A549 (cell line): ENCODE measurements around the gene HMGXB3. TPM values are rescaled to one million over a fixed set of nuclear protein-coding genes. Genes with fewer than 3 reads are reported as not detected.
A peak's percentile ranks its signal among the peaks of the same experiment; 100 is the strongest.

ENCODE experiments used
- ATAC-seq, 2 experiments: fragments of 200-7000 bp in 1 of 2; fragments of >200 bp in 1 of 2; cut with Nextera tagmentation in 1 of 2; cut with Tn5 transposase in 1 of 2; 3 replicates each; pipeline versions ENCODE4 v1.8.0 to v1.9.1; 2018 to 2020; ENCODE audit warnings: mild to moderate bottlenecking in 1 of 2, moderate library complexity in 1 of 2
- CTCF ChIA-PET: fragments of 300-600 bp; sonication (Branson Sonifier 250); formaldehyde crosslinking; extraction: SDS; loops from one replicate; lab custom pipeline; 2021; ENCODE audit warnings: antibody characterized with exemption, inconsistent platforms; lab: Yijun Ruan, JAX
- POLR2A ChIA-PET: fragments of 350-600 bp; formaldehyde crosslinking; extraction: SDS; loops from one replicate; lab custom pipeline; 2021; ENCODE audit warnings: antibody characterized with exemption, inconsistent platforms; lab: Yijun Ruan, JAX
- DNase-seq, 2 experiments: peaks; one replicate each; pipeline versions ENCODE4 v3.0.0 to v3.0.0-alpha.2; 2011 to 2016; ENCODE audit warnings: low read depth in 1 of 2, low spot score in 1 of 2
- FAIRE-seq: peaks from 2 replicates; lab custom pipeline; 2011; peaks lifted over from hg19 to GRCh38; lab: Jason Lieb, UNC
- H3K27ac ChIP-seq, 2 experiments: fragments of >200 bp; sonication (Bioruptor Twin); formaldehyde crosslinking; 3 replicates each; pipeline ENCODE4 v1.5.1; 2016 to 2017
- H3K4me1 ChIP-seq: fragments of >200 bp; sonication (Bioruptor Twin); formaldehyde crosslinking; 3 replicates; pipeline ENCODE4 v1.6.1; 2016
- H3K4me2 ChIP-seq: fragments of >200 bp; sonication (Bioruptor Twin); formaldehyde crosslinking; 3 replicates; pipeline ENCODE4 v1.6.1; 2016
- H3K4me3 ChIP-seq: fragments of >200 bp; sonication (Bioruptor Twin); formaldehyde crosslinking; 3 replicates; pipeline ENCODE4 v1.5.1; 2016
- H3K9me3 ChIP-seq: fragments of >200 bp; sonication (Bioruptor Twin); formaldehyde crosslinking; 3 replicates; pipeline ENCODE4 v1.6.1; 2016
- BHLHE40 ChIP-seq: IDR thresholded peaks from 2 replicates; pipeline ENCODE4 v1.6.1; 2012; ENCODE audit warnings: low read depth, low read length, inconsistent platforms
- CHD2 ChIP-seq: fragments of 150-350 bp; IDR thresholded peaks from 2 replicates; pipeline ENCODE4 v1.6.1; 2014; ENCODE audit warnings: low read length; ENCODE audit not compliant: partially characterized antibody
- CHD4 ChIP-seq: fragments of 200-600 bp; sonication (generic); IDR thresholded peaks from 2 replicates; pipeline ENCODE4 v1.6.1; 2016; ENCODE audit warnings: antibody characterized with exemption, mild to moderate bottlenecking, borderline replicate concordance
- EHF ChIP-seq: fragments of 250-450 bp; sonication (Bioruptor Pico); IDR thresholded peaks from 2 replicates; pipeline ENCODE4 v1.5.0; 2020; ENCODE audit warnings: mild to moderate bottlenecking
- EP300 ChIP-seq, 2 experiments: fragments of >200 bp; sonication (Bioruptor Twin); formaldehyde crosslinking; IDR thresholded peaks; 2 replicates in 1 of 2; 3 replicates in 1 of 2; pipeline ENCODE4 v1.6.1; 2016 to 2017
- FOSB ChIP-seq: fragments of 250-450 bp; sonication (Bioruptor Pico); IDR thresholded peaks from 2 replicates; pipeline ENCODE4 v1.5.0; 2020; ENCODE audit warnings: mild to moderate bottlenecking, moderate library complexity
- FOSL2 ChIP-seq, 2 experiments: fragments of 450-650 bp in 1 of 2; fragments of >200 bp in 1 of 2; sonication (Bioruptor Twin) in 1 of 2; formaldehyde crosslinking; IDR thresholded peaks; 2 replicates each; pipeline versions ENCODE4 v1.5.0 to v1.6.1; 2016 to 2020; ENCODE audit warnings: mild to moderate bottlenecking in 1 of 2, moderate library complexity in 1 of 2
- FOXS1 ChIP-seq: fragments of 250-450 bp; sonication (Bioruptor Pico); IDR thresholded peaks from 2 replicates; pipeline ENCODE4 v1.5.0; 2020; ENCODE audit warnings: mild to moderate bottlenecking, moderate library complexity
- GATA3 ChIP-seq: IDR thresholded peaks from 2 replicates; pipeline ENCODE4 v1.6.1; 2012; ENCODE audit warnings: borderline replicate concordance
- HEYL ChIP-seq: fragments of 250-450 bp; sonication (Bioruptor Pico); IDR thresholded peaks from 2 replicates; pipeline ENCODE4 v1.8.0; 2021; ENCODE audit warnings: mild to moderate bottlenecking, moderate library complexity
- HOXA7 ChIP-seq: fragments of 250-450 bp; sonication (Bioruptor Pico); IDR thresholded peaks from 2 replicates; pipeline ENCODE4 v1.5.0; 2020; ENCODE audit warnings: mild to moderate bottlenecking, moderate library complexity
- HOXB13 ChIP-seq: fragments of 250-450 bp; sonication (Bioruptor Pico); IDR thresholded peaks from 2 replicates; pipeline ENCODE4 v1.5.0; 2020; ENCODE audit warnings: low read depth, mild to moderate bottlenecking, moderate library complexity
- HOXB5 ChIP-seq: fragments of 250-450 bp; sonication (Bioruptor Pico); IDR thresholded peaks from 2 replicates; pipeline ENCODE4 v1.5.0; 2020; ENCODE audit warnings: mild to moderate bottlenecking, moderate library complexity
- KDM5A ChIP-seq: fragments of 200-600 bp; sonication (generic); IDR thresholded peaks from 2 replicates; pipeline ENCODE4 v1.6.1; 2016; ENCODE audit warnings: antibody characterized with exemption, mild to moderate bottlenecking
- MAFK ChIP-seq: fragments of 450-650 bp; IDR thresholded peaks from 2 replicates; pipeline ENCODE4 v1.6.1; 2014; ENCODE audit not compliant: partially characterized antibody
- MAZ ChIP-seq: fragments of 150-350 bp; IDR thresholded peaks from 2 replicates; pipeline ENCODE4 v1.6.1; 2014; ENCODE audit warnings: antibody characterized with exemption, low read depth, low read length, borderline replicate concordance
- NFE2L2 ChIP-seq: fragments of 150-350 bp; conservative IDR thresholded peaks from 2 replicates; pipeline ENCODE4 v1.6.1; 2014; ENCODE audit warnings: low read length
- NPAS2 ChIP-seq: fragments of 250-450 bp; sonication (Bioruptor Pico); IDR thresholded peaks from 2 replicates; pipeline ENCODE4 v1.8.0; 2022; ENCODE audit warnings: mild to moderate bottlenecking, moderate library complexity, borderline replicate concordance
- POLR2A ChIP-seq: IDR thresholded peaks from 2 replicates; pipeline ENCODE4 v1.6.1; 2012; ENCODE audit warnings: mild to moderate bottlenecking, low read length
- POLR2AphosphoS2 ChIP-seq: conservative IDR thresholded peaks from 2 replicates; pipeline ENCODE4 v1.6.1; 2012; ENCODE audit warnings: low read length, improper control_type of control experiment, inconsistent platforms
- RAD21 ChIP-seq, 2 experiments: fragments of >200 bp in 1 of 2; sonication (Bioruptor Twin) in 1 of 2; formaldehyde crosslinking in 1 of 2; IDR thresholded peaks in 1 of 2; conservative IDR thresholded peaks in 1 of 2; 2 replicates in 1 of 2; 3 replicates in 1 of 2; pipeline ENCODE4 v1.6.1; 2012 to 2018; ENCODE audit warnings: inconsistent platforms in 1 of 2
- RARB ChIP-seq: fragments of 250-450 bp; sonication (Bioruptor Pico); IDR thresholded peaks from 2 replicates; pipeline ENCODE4 v1.8.0; 2021; ENCODE audit warnings: mild to moderate bottlenecking, moderate library complexity
- RCOR1 ChIP-seq: fragments of 150-350 bp; IDR thresholded peaks from 2 replicates; pipeline ENCODE4 v1.6.1; 2014; ENCODE audit warnings: antibody characterized with exemption, low read length, low read depth
- RNF2 ChIP-seq: fragments of 200-600 bp; sonication (generic); IDR thresholded peaks from 2 replicates; pipeline ENCODE4 v1.6.1; 2016; ENCODE audit warnings: low read depth, mild to moderate bottlenecking, antibody characterized with exemption, moderate library complexity, borderline replicate concordance
- SMC3 ChIP-seq: fragments of >200 bp; sonication (Bioruptor Twin); formaldehyde crosslinking; IDR thresholded peaks from 3 replicates; pipeline ENCODE4 v1.6.1; 2018; ENCODE audit warnings: inconsistent platforms
- WGBS: methylation state at CpG from one replicate; pipeline ENCODE4 v1.1.6; 2017; ENCODE audit errors: missing lambda C conversion rate; 5-methylcytosine and 5-hydroxymethylcytosine counted together
- polyA plus RNA-seq, 4 experiments: library from polyadenylated mRNA; depleted of rRNA in 3 of 4; stranded (reverse); fragments of >200 nt; fragmentation: RNase III in 1 of 4; extraction: RNeasy Plus Mini Kit Qiagen cat#74134 plus additional on column Dnase treatment in 1 of 4; gene quantifications; 2 replicates in 3 of 4; 3 replicates in 1 of 4; pipeline ENCODE4 v1.2.3, GENCODE V29; 2011 to 2017
- TF ChIP-seq, protein P1 (sequence below): fragments of 450-650 bp; IDR thresholded peaks from 2 replicates; pipeline ENCODE4 v1.6.1; 2014; ENCODE audit warnings: antibody characterized with exemption
- TF ChIP-seq, protein P2 (sequence below): IDR thresholded peaks from 2 replicates; pipeline ENCODE4 v1.6.1; 2012
- TF ChIP-seq, protein P3 (sequence below): fragments of >200 bp; sonication (Bioruptor Twin); formaldehyde crosslinking; IDR thresholded peaks from 3 replicates; pipeline ENCODE4 v1.6.1; 2016
- TF ChIP-seq, protein P4 (sequence below): IDR thresholded peaks from 2 replicates; pipeline ENCODE4 v1.6.1; 2012
- TF ChIP-seq, protein P5 (sequence below): fragments of >200 bp; sonication (Bioruptor Twin); formaldehyde crosslinking; IDR thresholded peaks from 2 replicates; pipeline ENCODE4 v1.6.1; 2016
- TF ChIP-seq, protein P6 (sequence below): fragments of >200 bp; sonication (Bioruptor Twin); formaldehyde crosslinking; IDR thresholded peaks from 3 replicates; pipeline ENCODE4 v1.5.1; 2016

The HMGXB3 gene
- polyA plus RNA-seq, 2 of the 4 experiments (the other 2 are of a cell fraction) = 20.5 to 34.1 TPM

DNA sequence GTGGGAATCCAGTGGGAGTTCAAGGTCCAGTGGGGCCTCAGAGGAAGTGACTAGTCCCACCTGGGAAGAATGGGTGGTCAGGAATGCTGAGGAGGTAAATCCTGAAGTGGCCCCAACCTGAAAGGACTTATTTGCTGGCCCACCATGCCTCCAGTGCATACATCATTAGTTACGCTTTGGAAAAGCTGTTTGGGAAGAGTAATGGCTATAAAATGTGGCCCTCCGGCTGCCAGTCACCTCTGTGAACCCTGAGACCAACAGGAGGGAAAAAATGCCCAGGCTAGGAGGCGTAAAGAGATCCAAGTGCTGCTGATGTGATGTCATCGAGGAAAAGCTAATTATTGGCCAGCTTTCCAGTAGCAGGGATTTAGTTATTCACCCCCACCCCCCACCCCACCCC is 42.7 kb upstream of the HMGXB3 start (continued):
- no peak for TF ChIP-seq NFE2L2
- TF ChIP-seq, protein P1, sequence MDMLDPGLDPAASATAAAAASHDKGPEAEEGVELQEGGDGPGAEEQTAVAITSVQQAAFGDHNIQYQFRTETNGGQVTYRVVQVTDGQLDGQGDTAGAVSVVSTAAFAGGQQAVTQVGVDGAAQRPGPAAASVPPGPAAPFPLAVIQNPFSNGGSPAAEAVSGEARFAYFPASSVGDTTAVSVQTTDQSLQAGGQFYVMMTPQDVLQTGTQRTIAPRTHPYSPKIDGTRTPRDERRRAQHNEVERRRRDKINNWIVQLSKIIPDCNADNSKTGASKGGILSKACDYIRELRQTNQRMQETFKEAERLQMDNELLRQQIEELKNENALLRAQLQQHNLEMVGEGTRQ = no peak
- TF ChIP-seq, protein P2, sequence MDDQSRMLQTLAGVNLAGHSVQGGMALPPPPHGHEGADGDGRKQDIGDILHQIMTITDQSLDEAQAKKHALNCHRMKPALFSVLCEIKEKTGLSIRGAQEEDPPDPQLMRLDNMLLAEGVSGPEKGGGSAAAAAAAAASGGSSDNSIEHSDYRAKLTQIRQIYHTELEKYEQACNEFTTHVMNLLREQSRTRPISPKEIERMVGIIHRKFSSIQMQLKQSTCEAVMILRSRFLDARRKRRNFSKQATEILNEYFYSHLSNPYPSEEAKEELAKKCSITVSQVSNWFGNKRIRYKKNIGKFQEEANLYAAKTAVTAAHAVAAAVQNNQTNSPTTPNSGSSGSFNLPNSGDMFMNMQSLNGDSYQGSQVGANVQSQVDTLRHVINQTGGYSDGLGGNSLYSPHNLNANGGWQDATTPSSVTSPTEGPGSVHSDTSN = 0 out of 2 replicates have a peak, but pooled peaks have one; percentile 17
- TF ChIP-seq, protein P3, sequence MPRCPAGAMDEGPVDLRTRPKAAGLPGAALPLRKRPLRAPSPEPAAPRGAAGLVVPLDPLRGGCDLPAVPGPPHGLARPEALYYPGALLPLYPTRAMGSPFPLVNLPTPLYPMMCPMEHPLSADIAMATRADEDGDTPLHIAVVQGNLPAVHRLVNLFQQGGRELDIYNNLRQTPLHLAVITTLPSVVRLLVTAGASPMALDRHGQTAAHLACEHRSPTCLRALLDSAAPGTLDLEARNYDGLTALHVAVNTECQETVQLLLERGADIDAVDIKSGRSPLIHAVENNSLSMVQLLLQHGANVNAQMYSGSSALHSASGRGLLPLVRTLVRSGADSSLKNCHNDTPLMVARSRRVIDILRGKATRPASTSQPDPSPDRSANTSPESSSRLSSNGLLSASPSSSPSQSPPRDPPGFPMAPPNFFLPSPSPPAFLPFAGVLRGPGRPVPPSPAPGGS = no peak

DNA sequence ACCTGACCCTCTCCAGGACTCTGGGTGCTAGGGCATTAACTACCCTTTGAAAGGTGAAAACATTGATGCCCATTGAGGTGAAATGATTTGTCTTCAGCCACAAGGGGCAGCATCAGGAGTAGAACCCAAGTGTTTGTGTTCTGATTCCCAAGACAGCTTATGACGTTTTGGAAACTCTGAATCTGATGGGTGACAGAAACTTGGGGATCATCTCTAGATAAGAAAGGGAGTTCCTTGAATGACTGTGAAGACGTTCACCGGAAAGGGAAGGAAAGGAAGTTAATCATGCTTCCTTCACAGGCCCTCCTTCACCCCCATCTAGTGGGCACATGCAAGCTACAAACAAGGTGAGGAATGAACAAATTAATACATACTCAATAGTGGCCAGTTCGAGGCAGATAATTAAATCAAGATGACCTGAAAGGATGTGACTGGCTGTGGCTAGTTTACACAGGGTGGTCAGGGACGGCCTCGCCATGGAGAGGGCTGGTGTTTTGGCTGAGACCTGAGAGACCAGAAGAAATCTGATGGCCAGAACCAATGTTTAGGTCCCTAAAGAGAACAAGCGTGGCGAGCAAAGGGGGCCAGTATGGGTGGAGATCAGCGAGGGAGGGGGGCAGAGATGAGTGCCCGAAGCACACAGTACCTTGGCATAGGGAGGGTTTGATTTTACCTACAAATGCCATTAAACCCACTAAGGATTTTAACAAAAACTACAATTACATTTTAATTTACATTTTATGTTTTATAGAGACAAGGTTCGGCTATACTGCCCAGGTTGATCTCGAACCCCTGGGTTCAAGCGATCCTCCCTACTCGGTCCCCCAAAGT is 40.9 kb upstream of the HMGXB3 start:
- ATAC-seq = peak; percentile 41 to 45
- DNase-seq = peak; percentile 84 to 92
- no peak for FAIRE-seq
- Histone ChIP-seq H3K9me3 (no peaks in the 10 kb centered on the region), H3K27ac (peak overlapping the region; percentile 91 to 96), H3K4me2 (peak overlapping the region; percentile 80), H3K4me3 (peak overlapping the region; percentile 81), H3K4me1 (peaks cover 48% of the 10 kb centered on the region)
- 29% methylated on average over 14 of the region's 14 CpGs for WGBS
- CTCF ChIA-PET = interaction anchor here (0.7 to 16.5 kb wide), 25 partner anchors 9 to 613 kb away, joined by 3 to 594 read pairs (median 5); partner anchors contain the start of genes HMGXB3, PDE6A and TIGD6
- POLR2A ChIA-PET = interaction anchor here (0.5 to 4.0 kb wide), 23 partner anchors 11 to 323 kb away, joined by 3 to 61 read pairs (median 4); partner anchors contain the start of gene PDE6A
- TF ChIP-seq GATA3 = peak; percentile 34; the same call in 1 of the 2 replicates
- peak; percentile 46; the same call in 2 of the 3 replicates for TF ChIP-seq SMC3
- peak; percentile 20; the same call in 1 of the 2 replicates for TF ChIP-seq RARB
- no peak for TF ChIP-seq RCOR1
- TF ChIP-seq HOXA7 (CRISPR knock-in tag) = peak; percentile 76
- TF ChIP-seq, protein P4, sequence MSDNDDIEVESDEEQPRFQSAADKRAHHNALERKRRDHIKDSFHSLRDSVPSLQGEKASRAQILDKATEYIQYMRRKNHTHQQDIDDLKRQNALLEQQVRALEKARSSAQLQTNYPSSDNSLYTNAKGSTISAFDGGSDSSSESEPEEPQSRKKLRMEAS = peak; percentile 79; the same call in 1 of the 2 replicates
- TF ChIP-seq POLR2A = peak; percentile 36; the same call in 1 of the 2 replicates
- no peak for TF ChIP-seq NPAS2 (CRISPR knock-in tag)
- TF ChIP-seq EP300 (IDR thresholded peaks at IDR 0.05) = no peak
- TF ChIP-seq POLR2AphosphoS2 = no peak
- TF ChIP-seq FOSB (CRISPR knock-in tag) = peak; percentile 88
- no peak for TF ChIP-seq CHD2
- no peak for TF ChIP-seq FOSL2 (IDR thresholded peaks at IDR 0.05)
- peak; percentile 65 for TF ChIP-seq FOSL2 (CRISPR knock-in tag; IDR thresholded peaks at IDR 0.05)
- TF ChIP-seq, protein P3 = 0 out of 3 replicates have a peak, but pooled peaks have one; percentile 13
- TF ChIP-seq, protein P5, sequence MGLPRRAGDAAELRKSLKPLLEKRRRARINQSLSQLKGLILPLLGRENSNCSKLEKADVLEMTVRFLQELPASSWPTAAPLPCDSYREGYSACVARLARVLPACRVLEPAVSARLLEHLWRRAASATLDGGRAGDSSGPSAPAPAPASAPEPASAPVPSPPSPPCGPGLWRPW = no peak
- peak; percentile 62 to 67 for TF ChIP-seq RAD21 (conservative IDR thresholded peaks at IDR 0.05 in 1 of 2, IDR thresholded peaks at IDR 0.05 in 1 of 2)
- TF ChIP-seq HOXB13 (CRISPR knock-in tag) = no peak
- TF ChIP-seq RNF2 = no peak
- no peak; the same call in 1 of the 2 replicates for TF ChIP-seq EHF
- TF ChIP-seq MAFK = no peak
- no peak for TF ChIP-seq HEYL
- TF ChIP-seq HOXB5 (CRISPR knock-in tag) = no peak
- TF ChIP-seq, protein P6, sequence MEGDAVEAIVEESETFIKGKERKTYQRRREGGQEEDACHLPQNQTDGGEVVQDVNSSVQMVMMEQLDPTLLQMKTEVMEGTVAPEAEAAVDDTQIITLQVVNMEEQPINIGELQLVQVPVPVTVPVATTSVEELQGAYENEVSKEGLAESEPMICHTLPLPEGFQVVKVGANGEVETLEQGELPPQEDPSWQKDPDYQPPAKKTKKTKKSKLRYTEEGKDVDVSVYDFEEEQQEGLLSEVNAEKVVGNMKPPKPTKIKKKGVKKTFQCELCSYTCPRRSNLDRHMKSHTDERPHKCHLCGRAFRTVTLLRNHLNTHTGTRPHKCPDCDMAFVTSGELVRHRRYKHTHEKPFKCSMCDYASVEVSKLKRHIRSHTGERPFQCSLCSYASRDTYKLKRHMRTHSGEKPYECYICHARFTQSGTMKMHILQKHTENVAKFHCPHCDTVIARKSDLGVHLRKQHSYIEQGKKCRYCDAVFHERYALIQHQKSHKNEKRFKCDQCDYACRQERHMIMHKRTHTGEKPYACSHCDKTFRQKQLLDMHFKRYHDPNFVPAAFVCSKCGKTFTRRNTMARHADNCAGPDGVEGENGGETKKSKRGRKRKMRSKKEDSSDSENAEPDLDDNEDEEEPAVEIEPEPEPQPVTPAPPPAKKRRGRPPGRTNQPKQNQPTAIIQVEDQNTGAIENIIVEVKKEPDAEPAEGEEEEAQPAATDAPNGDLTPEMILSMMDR = peak; percentile 76
- no peak for TF ChIP-seq FOXS1 (CRISPR knock-in tag)
- no peak for TF ChIP-seq KDM5A
- no peak for TF ChIP-seq MAZ
- TF ChIP-seq BHLHE40 = no peak
- no peak for TF ChIP-seq CHD4
